CD14-positive monocyte (primary cell): ENCODE measurements around the gene DOCK6. TPM values are rescaled to one million over a fixed set of nuclear protein-coding genes. Genes with fewer than 3 reads are reported as not detected.

Experiments
- DNase-seq, 3 donors: peaks; one replicate each; pipeline ENCODE4 v3.0.0-alpha.2; 2011 to 2022
- H2AFZ ChIP-seq: 2 replicates; pipeline ENCODE4 v1.6.0; 2012; ENCODE audit warnings: mild to moderate bottlenecking, low read depth, low read length, inconsistent platforms; ENCODE audit not compliant: insufficient read depth, poor library complexity, severe bottlenecking
- H3K27ac ChIP-seq, 2 donors: 1 replicate in 1 of 2; 2 replicates in 1 of 2; pipeline ENCODE4 v1.5.1; 2012 to 2013; ENCODE audit warnings: low read length in 2 of 2, control low read depth in 1 of 2, inconsistent platforms in 1 of 2, low read depth in 1 of 2, mild to moderate bottlenecking in 1 of 2
- H3K27me3 ChIP-seq, 2 donors: one replicate each; pipeline versions ENCODE4 v1.6.0 to v1.6.1; 2011 to 2013; ENCODE audit warnings: low read length in 2 of 2; ENCODE audit not compliant: control insufficient read depth in 2 of 2, insufficient read depth in 2 of 2
- H3K36me3 ChIP-seq, 2 donors: replicated peaks in 1 of 2; 1 replicate in 1 of 2; 2 replicates in 1 of 2; pipeline versions ENCODE4 v1.5.1 to v1.6.1; 2012 to 2013; ENCODE audit warnings: low read length in 2 of 2, control low read depth in 1 of 2, inconsistent platforms in 1 of 2, mild to moderate bottlenecking in 1 of 2; ENCODE audit not compliant: insufficient read depth in 2 of 2, control insufficient read depth in 1 of 2
- H3K4me1 ChIP-seq, 2 donors: 1 replicate in 1 of 2; 2 replicates in 1 of 2; pipeline versions ENCODE4 v1.5.1 to v1.6.1; 2012 to 2013; ENCODE audit warnings: low read length in 2 of 2, control low read depth in 1 of 2, inconsistent platforms in 1 of 2, mild to moderate bottlenecking in 1 of 2, moderate library complexity in 1 of 2; ENCODE audit not compliant: insufficient read depth in 2 of 2, control insufficient read depth in 1 of 2
- H3K4me2 ChIP-seq: replicated peaks from 2 replicates; pipeline ENCODE3; 2012; ENCODE audit warnings: low read length, moderate library complexity, mild to moderate bottlenecking; ENCODE audit not compliant: poor library complexity, severe bottlenecking; ENCODE audit errors: extremely low read depth
- H3K4me3 ChIP-seq, 3 experiments: fragments of 200-600 bp in 1 of 3; sonication (generic) in 1 of 3; replicated peaks in 1 of 3; 1 replicate in 2 of 3; 2 replicates in 1 of 3; pipeline ENCODE4 v1.5.1; 2011 to 2013; ENCODE audit warnings: low read length in 3 of 3, mild to moderate bottlenecking in 3 of 3, control low read depth in 2 of 3, low read depth in 2 of 3, inconsistent platforms in 1 of 3, moderate library complexity in 1 of 3
- H3K79me2 ChIP-seq: 2 replicates; pipeline ENCODE4 v1.6.0; 2012; ENCODE audit warnings: mild to moderate bottlenecking, control low read depth, inconsistent platforms, low read length, moderate library complexity; ENCODE audit not compliant: insufficient read depth
- H3K9ac ChIP-seq: 2 replicates; pipeline ENCODE4 v1.6.0; 2017; ENCODE audit warnings: low read length, mild to moderate bottlenecking; ENCODE audit not compliant: insufficient read depth, poor library complexity, severe bottlenecking
- H3K9me3 ChIP-seq, 2 donors: replicated peaks in 1 of 2; 1 replicate in 1 of 2; 2 replicates in 1 of 2; pipeline versions ENCODE4 v1.5.1 to v1.6.1; 2012 to 2013; ENCODE audit warnings: low read length in 2 of 2, control low read depth in 1 of 2; ENCODE audit not compliant: control insufficient read depth in 1 of 2, insufficient read depth in 1 of 2
- H4K20me1 ChIP-seq: 2 replicates; pipeline ENCODE4 v1.6.0; 2012; ENCODE audit warnings: mild to moderate bottlenecking, low read length, control low read depth, moderate library complexity; ENCODE audit not compliant: insufficient read depth
- H3K27ac Mint-ChIP-seq, 7 donors: one replicate each; pipeline ENCODE4 v1.8.0; 2020; ENCODE audit warnings: mild to moderate bottlenecking in 7 of 7, mixed read lengths in 7 of 7, moderate library complexity in 6 of 7, inconsistent platforms in 2 of 7
- H3K27me3 Mint-ChIP-seq, 3 donors: one replicate each; pipeline ENCODE4 v1.8.0; 2021 to 2022; ENCODE audit warnings: low read depth in 3 of 3, mild to moderate bottlenecking in 3 of 3, mixed read lengths in 3 of 3, moderate library complexity in 3 of 3, inconsistent platforms in 1 of 3
- H3K36me3 Mint-ChIP-seq, 2 donors: one replicate each; pipeline ENCODE4 v1.8.0; 2020; ENCODE audit warnings: mixed read lengths in 2 of 2, inconsistent platforms in 1 of 2, mild to moderate bottlenecking in 1 of 2
- H3K4me1 Mint-ChIP-seq: one replicate; pipeline ENCODE4 v1.8.0; 2020; ENCODE audit warnings: mild to moderate bottlenecking, mixed read lengths
- H3K4me3 Mint-ChIP-seq, 2 donors: one replicate each; pipeline ENCODE4 v1.8.0; 2020; ENCODE audit warnings: mild to moderate bottlenecking in 2 of 2, mixed read lengths in 2 of 2, moderate library complexity in 1 of 2
- H3K9me3 Mint-ChIP-seq, 7 donors: one replicate each; pipeline ENCODE4 v1.8.0; 2020 to 2022; ENCODE audit warnings: mixed read lengths in 7 of 7, mild to moderate bottlenecking in 6 of 7, moderate library complexity in 6 of 7, inconsistent platforms in 2 of 7
- CTCF ChIP-seq: fragments of 200-600 bp; IDR thresholded peaks from one replicate; pipeline ENCODE4 v1.8.0; 2022; ENCODE audit warnings: antibody characterized with exemption, mild to moderate bottlenecking
- WGBS: methylation state at CpG from one replicate; pipeline ENCODE4 v1.1.5; 2013; ENCODE audit warnings: missing lambda C conversion rate; ENCODE audit not compliant: insufficient coverage; 5-methylcytosine and 5-hydroxymethylcytosine counted together
- intact Hi-C, 2 donors: fragments of 100-400 bp; cut with micrococcal nuclease; formaldehyde crosslinking; loops; one replicate each; pipeline versions ENCODE4 v1.15.0 to v1.15.1; 2023
- polyA plus RNA-seq, 3 donors: library from polyadenylated mRNA; depleted of rRNA in 1 of 3; unstranded in 2 of 3; stranded (reverse) in 1 of 3; fragments of 300-500 nt in 2 of 3; fragments of >200 nt in 1 of 3; fragmentation: Illumina TruSeq in 2 of 3; gene quantifications; 1 replicate in 2 of 3; 2 replicates in 1 of 3; pipeline ENCODE4 v1.2.3, GENCODE V29; 2012 to 2021

The DOCK6 gene
- polyA plus RNA-seq, 3 donors = 0.03 to 0.93 (median 0.18) TPM

GRCh38 chr19:11240008-11240444 lies 22.3 kb downstream of the DOCK6 start:
- H3K27ac Mint-ChIP-seq = no peak overlapping the region
- intact Hi-C loops = no loop called here
- Histone ChIP-seq H3K4me3 (no peak overlapping the region), H2AFZ (no peak overlapping the region), H4K20me1 (no peaks in the 10 kb centered on the region), H3K9ac (no peak overlapping the region), H3K4me1 (peaks cover 4 to 8% of the 10 kb centered on the region in 2 donors), H3K79me2 (no peaks in the 10 kb centered on the region), H3K27me3 (peaks cover 0 to 4% of the 10 kb centered on the region in 2 donors), H3K27ac (no peak overlapping the region), H3K4me2 (no peak overlapping the region), H3K9me3 (peaks cover 12 to 22% of the 10 kb centered on the region in 2 donors), H3K36me3 (no peaks in the 10 kb centered on the region)
- no peak for DNase-seq
- H3K4me3 Mint-ChIP-seq = no peak overlapping the region
- peaks cover 9 to 19% (median 17%) of the 10 kb centered on the region in 7 donors for H3K9me3 Mint-ChIP-seq
- 100% methylated on average over 7 of the region's 8 CpGs for WGBS
- H3K36me3 Mint-ChIP-seq = no peaks in the 10 kb centered on the region
- peaks cover 18 to 21% (median 18%) of the 10 kb centered on the region in 3 donors for H3K27me3 Mint-ChIP-seq
- H3K4me1 Mint-ChIP-seq = peaks cover 5% of the 10 kb centered on the region
- no peak for TF ChIP-seq CTCF

GRCh38 chr19:11239377-11240000 lies 22.8 kb downstream of the DOCK6 start, which contains the start of gene ANGPTL8:
Gene ANGPTL8, plus strand, starts transcription at chr19:11239619. Its CDS starts 19 bp downstream, at chr19:11239638.
- no peak within 1 kb of the TSS for H3K27ac Mint-ChIP-seq
- peaks cover 0 to 4% of the 10 kb centered on the region in 2 donors for H3K27me3 ChIP-seq
- WGBS = 94% methylated on average over 17 of the region's 23 CpGs

More at GRCh38 chr19:11239377-11240000, 22.8 kb downstream of the DOCK6 start, which contains the start of gene ANGPTL8:
- intact Hi-C loops = no loop called here
- no peak for TF ChIP-seq CTCF
- no peaks in the 10 kb centered on the region for H3K36me3 Mint-ChIP-seq
- H3K27me3 Mint-ChIP-seq = peaks cover 17 to 19% (median 18%) of the 10 kb centered on the region in 3 donors
- H3K4me1 ChIP-seq = peaks cover 4 to 8% of the 10 kb centered on the region in 2 donors
- no peak within 1 kb of the TSS for H2AFZ ChIP-seq
- H3K27ac ChIP-seq = no peak within 1 kb of the TSS
- H3K79me2 ChIP-seq = no peaks in the 10 kb centered on the region
- no peaks in the 10 kb centered on the region for H3K36me3 ChIP-seq
- no peaks in the 10 kb centered on the region for H4K20me1 ChIP-seq
- H3K4me2 ChIP-seq = no peak within 1 kb of the TSS
- no peak within 1 kb of the TSS for H3K4me3 Mint-ChIP-seq
- no peak within 1 kb of the TSS for H3K9ac ChIP-seq
- peaks cover 12 to 22% of the 10 kb centered on the region in 2 donors for H3K9me3 ChIP-seq
- no peak within 1 kb of the TSS for H3K4me3 ChIP-seq
- peaks cover 11 to 19% (median 17%) of the 10 kb centered on the region in 7 donors for H3K9me3 Mint-ChIP-seq
- H3K4me1 Mint-ChIP-seq = peaks cover 5% of the 10 kb centered on the region
- no peak for DNase-seq
